ENCODE data around the gene SMOC2.
"Not testable (repeated sequence)": the region's sequence is repeated elsewhere in the genome, so short reads cannot be mapped to it uniquely, and the experiment has no call there.

Gene SMOC2

GRCh38 chr6:168609914-168610490 is 169.0 kb downstream of the SMOC2 start:
- no peak for DNase-seq

GRCh38 chr6:168610966-168611365 is 170.0 kb downstream of the SMOC2 start:
- DNase-seq, result not testable (repeated sequence)

- DNase-seq, result no peak
Measured at GRCh38 chr6:168611691-168612090, 170.7 kb downstream of the SMOC2 start.

- no peak for DNase-seq
Measured at GRCh38 chr6:168612586-168612985, 171.6 kb downstream of the SMOC2 start.

GRCh38 chr6:168615837-168616236 is 174.9 kb downstream of the SMOC2 start:
- DNase-seq, result no peak

- DNase-seq, result no peak
Measured at GRCh38 chr6:168616816-168617765, 176.1 kb downstream of the SMOC2 start.

GRCh38 chr6:168618546-168619315 is 177.7 kb downstream of the SMOC2 start:
- DNase-seq, result no peak

GRCh38 chr6:168619560-168620314 is 178.8 kb downstream of the SMOC2 start:
- no peak for DNase-seq

GRCh38 chr6:168620578-168620977 is 179.6 kb downstream of the SMOC2 start:
- no peak for DNase-seq

GRCh38 chr6:168623736-168624135 is 182.8 kb downstream of the SMOC2 start:
- no peak for DNase-seq

- DNase-seq, result no peak
Measured at GRCh38 chr6:168624540-168624939, 183.6 kb downstream of the SMOC2 start.

GRCh38 chr6:168624948-168625347 is 184.0 kb downstream of the SMOC2 start:
- DNase-seq, result no peak

- DNase-seq, result no peak
Measured at GRCh38 chr6:168625602-168626001, 184.6 kb downstream of the SMOC2 start.

GRCh38 chr6:168626046-168626602 is 185.1 kb downstream of the SMOC2 start:
- no peak for DNase-seq

GRCh38 chr6:168627506-168628175 is 186.7 kb downstream of the SMOC2 start:
- no peak for DNase-seq

- no peak for DNase-seq
Measured at GRCh38 chr6:168628176-168628553, 187.2 kb downstream of the SMOC2 start.

- no peak for DNase-seq
Measured at GRCh38 chr6:168628732-168629245, 187.8 kb downstream of the SMOC2 start.

GRCh38 chr6:168631564-168631963 is 190.6 kb downstream of the SMOC2 start:
- no peak for DNase-seq

- no peak for DNase-seq
Measured at GRCh38 chr6:168632694-168633093, 191.7 kb downstream of the SMOC2 start.

GRCh38 chr6:168634541-168635328 is 193.8 kb downstream of the SMOC2 start:
- no peak for DNase-seq
